Lower lobe of right lung (tissue), 2 donors: ENCODE data around the gene ENTHD1. TPM values are rescaled to one million over a fixed set of nuclear protein-coding genes. Genes with fewer than 3 reads are reported as not detected.
A peak's percentile ranks its signal among the peaks of the same experiment; 100 is the strongest.

Experiments used
- ATAC-seq, 2 donors: fragments of 200-7000 bp; cut with Tn5 transposase; one replicate each; pipeline ENCODE4 v1.9.1; 2020 to 2022; ENCODE audit warnings: mild to moderate bottlenecking in 2 of 2, moderate library complexity in 2 of 2
- DNase-seq: peaks from one replicate; pipeline ENCODE4 v3.0.0-alpha.2; 2020
- H3K27ac ChIP-seq: fragments of 200-600 bp; one replicate; pipeline ENCODE4 v1.8.0; 2022
- H3K27me3 ChIP-seq: fragments of 200-600 bp; one replicate; pipeline ENCODE4 v1.8.0; 2022; ENCODE audit warnings: low read depth
- H3K36me3 ChIP-seq: fragments of 200-600 bp; one replicate; pipeline ENCODE4 v1.8.0; 2022; ENCODE audit warnings: mild to moderate bottlenecking
- H3K4me1 ChIP-seq: fragments of 200-600 bp; one replicate; pipeline ENCODE4 v1.8.0; 2022
- H3K4me3 ChIP-seq: fragments of 200-600 bp; one replicate; pipeline ENCODE4 v1.8.0; 2022; ENCODE audit warnings: mild to moderate bottlenecking
- H3K9me3 ChIP-seq: fragments of 200-600 bp; one replicate; pipeline ENCODE4 v1.8.0; 2022
- intact Hi-C: fragments of 100-400 bp; cut with DNase I; formaldehyde crosslinking; loops from one replicate; pipeline ENCODE4 v1.11.0; 2022
- total RNA-seq: library from RNA; stranded (reverse); fragmentation: NEBNext Ultra II Directional; extraction: Animal tissue kit (Norgen Biotek cat#: 25700); gene quantifications from one replicate; pipeline ENCODE4 v1.2.1, GENCODE V29; 2021
- TF ChIP-seq, protein P1 (sequence below): fragments of 200-600 bp; IDR thresholded peaks from one replicate; pipeline ENCODE4 v1.8.0; 2022; ENCODE audit warnings: antibody characterized with exemption, mild to moderate bottlenecking
- donor health status: DM: no; HTN: yes; CAD: no; lungs with severe emphysema.

ENTHD1 gene
- total RNA-seq, 1 donor from 2014 or later: not detected

DNA sequence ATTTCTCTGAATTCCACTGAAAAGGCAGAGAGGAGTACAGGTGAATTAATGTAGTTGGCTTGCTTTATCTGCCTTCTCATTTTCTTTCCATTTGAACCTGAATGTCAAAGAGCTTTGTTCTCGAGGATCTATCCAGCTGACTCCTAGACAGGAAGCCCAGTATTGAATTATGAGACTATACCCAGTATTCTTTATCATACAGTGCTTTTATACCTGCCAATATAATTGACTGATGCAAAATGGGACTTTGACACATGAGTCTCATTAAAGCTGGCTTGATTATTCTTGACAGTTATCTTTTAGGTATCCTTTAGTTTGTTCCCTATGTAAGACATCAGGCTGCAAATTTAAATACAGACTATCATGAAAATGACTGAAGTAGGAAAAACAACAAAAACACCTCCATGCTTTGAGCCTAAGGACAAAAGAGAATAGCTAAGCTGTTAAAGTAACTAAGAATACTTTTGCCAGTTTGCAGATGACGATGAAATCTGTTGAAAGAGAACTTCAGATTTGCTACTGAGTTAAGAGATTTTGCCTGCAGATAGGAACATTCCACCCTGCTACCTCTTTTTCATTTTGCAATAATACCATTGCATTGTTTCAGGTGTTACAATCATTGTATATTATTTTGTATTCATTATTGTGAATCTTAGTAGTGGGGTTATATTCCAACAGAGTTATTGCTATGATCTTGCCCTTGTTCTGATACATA is 117.1 kb downstream of the ENTHD1 start:
- DNase-seq: no peak
- H3K27me3 ChIP-seq: peaks cover 7% of the 10 kb centered on the region
- TF ChIP-seq, protein P1, sequence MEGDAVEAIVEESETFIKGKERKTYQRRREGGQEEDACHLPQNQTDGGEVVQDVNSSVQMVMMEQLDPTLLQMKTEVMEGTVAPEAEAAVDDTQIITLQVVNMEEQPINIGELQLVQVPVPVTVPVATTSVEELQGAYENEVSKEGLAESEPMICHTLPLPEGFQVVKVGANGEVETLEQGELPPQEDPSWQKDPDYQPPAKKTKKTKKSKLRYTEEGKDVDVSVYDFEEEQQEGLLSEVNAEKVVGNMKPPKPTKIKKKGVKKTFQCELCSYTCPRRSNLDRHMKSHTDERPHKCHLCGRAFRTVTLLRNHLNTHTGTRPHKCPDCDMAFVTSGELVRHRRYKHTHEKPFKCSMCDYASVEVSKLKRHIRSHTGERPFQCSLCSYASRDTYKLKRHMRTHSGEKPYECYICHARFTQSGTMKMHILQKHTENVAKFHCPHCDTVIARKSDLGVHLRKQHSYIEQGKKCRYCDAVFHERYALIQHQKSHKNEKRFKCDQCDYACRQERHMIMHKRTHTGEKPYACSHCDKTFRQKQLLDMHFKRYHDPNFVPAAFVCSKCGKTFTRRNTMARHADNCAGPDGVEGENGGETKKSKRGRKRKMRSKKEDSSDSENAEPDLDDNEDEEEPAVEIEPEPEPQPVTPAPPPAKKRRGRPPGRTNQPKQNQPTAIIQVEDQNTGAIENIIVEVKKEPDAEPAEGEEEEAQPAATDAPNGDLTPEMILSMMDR: no peak
- no peak for ATAC-seq
- no peaks in the 10 kb centered on the region for H3K9me3 ChIP-seq
- no peak overlapping the region for H3K27ac ChIP-seq
- no peak overlapping the region for H3K4me3 ChIP-seq
- no peaks in the 10 kb centered on the region for H3K36me3 ChIP-seq
- H3K4me1 ChIP-seq: no peaks in the 10 kb centered on the region
- intact Hi-C loops: no loop called here

DNA sequence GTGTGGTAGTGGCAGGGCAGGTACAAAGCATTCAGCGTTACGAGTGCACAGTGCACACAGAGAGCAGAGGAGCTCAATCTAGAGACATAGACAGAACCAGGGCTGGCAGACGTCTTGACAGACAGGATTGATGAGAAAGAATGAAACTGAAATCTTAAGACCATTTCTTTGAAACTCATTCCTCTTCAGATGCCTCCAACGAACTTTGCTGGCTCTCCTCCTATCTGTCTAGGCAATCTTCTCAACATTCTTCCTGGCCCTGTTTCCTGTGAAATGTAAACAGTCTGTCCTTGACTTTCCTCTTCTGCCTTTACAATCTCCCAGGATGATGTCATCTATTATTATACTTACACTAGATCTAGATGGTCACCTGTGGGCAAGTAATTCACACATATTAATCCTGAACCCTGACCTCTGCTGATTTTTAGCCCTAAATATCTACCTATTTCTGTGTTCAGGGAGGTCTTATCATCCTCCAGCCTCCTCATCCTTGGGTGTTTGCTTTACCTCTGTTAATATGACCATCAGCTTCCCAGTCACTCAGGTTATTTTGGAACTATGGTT is 119.5 kb downstream of the ENTHD1 start:
- peaks cover 6% of the 10 kb centered on the region for H3K27me3 ChIP-seq
- no peaks in the 10 kb centered on the region for H3K36me3 ChIP-seq
- H3K9me3 ChIP-seq: no peaks in the 10 kb centered on the region
- no peaks in the 10 kb centered on the region for H3K4me1 ChIP-seq
- intact Hi-C loops: no loop called here
- H3K27ac ChIP-seq: no peak overlapping the region
- TF ChIP-seq, protein P1: no peak
- ATAC-seq: peak in 1 of 2 donors; percentile 50
- DNase-seq: no peak
- no peak overlapping the region for H3K4me3 ChIP-seq

DNA sequence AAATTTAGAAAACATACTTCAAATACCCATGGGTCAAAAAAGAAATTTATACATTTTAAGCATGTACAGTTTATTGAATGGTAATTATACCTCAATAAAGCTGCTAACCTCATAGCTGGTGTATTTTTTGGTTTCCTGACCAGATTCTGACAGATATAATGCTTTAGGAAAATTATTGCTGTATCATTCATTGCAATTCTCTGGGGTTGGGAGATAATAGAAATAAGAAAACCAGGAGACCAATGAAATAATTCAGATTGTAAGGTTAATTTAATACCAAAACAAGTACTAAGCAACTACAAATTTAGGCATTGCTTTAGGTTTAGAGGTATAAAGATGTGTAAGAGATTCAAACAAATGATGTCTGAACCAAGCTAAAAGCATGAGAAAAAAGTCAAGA is 120.1 kb downstream of the ENTHD1 start:
- no peaks in the 10 kb centered on the region for H3K36me3 ChIP-seq
- no peak overlapping the region for H3K4me3 ChIP-seq
- H3K27me3 ChIP-seq: peaks cover under 1% of the 10 kb centered on the region
- no peaks in the 10 kb centered on the region for H3K9me3 ChIP-seq
- H3K4me1 ChIP-seq: no peaks in the 10 kb centered on the region
- DNase-seq (no peak), ATAC-seq (no peak)
- intact Hi-C loops: no loop called here
- no peak overlapping the region for H3K27ac ChIP-seq
- TF ChIP-seq, protein P1: no peak

DNA sequence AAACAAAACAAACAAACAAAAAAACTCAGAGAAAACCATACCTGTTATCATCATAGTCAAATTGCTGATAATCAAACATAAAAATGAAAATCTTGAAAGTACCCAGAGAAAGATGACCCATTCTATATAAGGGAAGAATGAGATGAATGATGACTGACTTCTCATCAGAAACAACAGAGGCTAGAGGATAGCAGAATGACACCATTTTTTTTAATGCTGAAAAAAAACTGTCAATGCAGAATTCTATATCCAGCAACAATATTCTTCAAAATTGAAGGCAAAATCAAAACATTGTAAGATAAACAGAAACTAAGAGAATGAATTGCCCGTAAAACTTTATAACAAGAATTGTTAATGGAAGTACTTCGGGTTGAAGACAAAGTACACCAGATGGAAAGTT is 122.1 kb downstream of the ENTHD1 start:
- intact Hi-C loops: no loop called here
- DNase-seq: no peak
- TF ChIP-seq, protein P1: no peak
- no peak overlapping the region for H3K4me3 ChIP-seq
- no peak for ATAC-seq
- no peaks in the 10 kb centered on the region for H3K4me1 ChIP-seq
- H3K9me3 ChIP-seq: no peaks in the 10 kb centered on the region
- no peaks in the 10 kb centered on the region for H3K36me3 ChIP-seq
- no peaks in the 10 kb centered on the region for H3K27me3 ChIP-seq
- no peak overlapping the region for H3K27ac ChIP-seq

DNA sequence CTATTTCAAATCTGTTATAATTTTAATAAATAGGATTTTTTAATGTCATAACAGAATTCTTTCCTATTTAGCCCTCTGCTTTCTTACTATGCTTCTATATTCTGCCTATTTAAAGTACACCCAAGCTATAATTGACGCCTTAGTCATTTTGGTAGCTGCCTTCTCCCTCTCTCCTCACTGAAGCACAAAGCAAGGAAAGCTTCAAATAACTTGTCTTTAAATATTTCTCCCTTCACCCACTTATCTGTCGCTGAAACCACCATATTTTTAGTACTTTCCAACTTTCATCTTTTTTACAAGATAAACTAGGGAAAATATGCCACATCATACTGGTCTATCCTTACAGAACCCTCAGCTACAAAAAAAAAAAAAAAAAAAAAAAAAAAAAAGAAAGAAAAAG is 127.9 kb downstream of the ENTHD1 start:
- DNase-seq (no peak), ATAC-seq (no peak)
- Histone ChIP-seq H3K27ac (no peak overlapping the region), H3K9me3 (no peaks in the 10 kb centered on the region), H3K4me3 (no peak overlapping the region), H3K4me1 (no peaks in the 10 kb centered on the region), H3K36me3 (no peaks in the 10 kb centered on the region), H3K27me3 (no peaks in the 10 kb centered on the region)
- intact Hi-C loops: no loop called here
- TF ChIP-seq, protein P1: no peak
